Thoracic aorta (tissue), 2 donors: ENCODE data around the gene FIBP. TPM values are rescaled to one million over a fixed set of nuclear protein-coding genes. Genes with fewer than 3 reads are reported as not detected.
A peak's percentile ranks its signal among the peaks of the same experiment; 100 is the strongest.

Source experiments
- ATAC-seq: fragments of 150-250 bp; one replicate; pipeline ENCODE4 v1.8.0; 2017; ENCODE audit warnings: low read depth; ENCODE audit not compliant: insufficient number of reproducible peaks, low FRiP score
- DNase-seq: peaks from one replicate; pipeline ENCODE4 v3.0.0-alpha.2; 2020; ENCODE audit warnings: low spot score
- H3K27ac ChIP-seq, 2 donors: fragments of 200-600 bp; sonication (generic); 1 replicate in 1 of 2; 2 replicates in 1 of 2; pipeline ENCODE4 v1.5.1; 2016; ENCODE audit warnings: mild to moderate bottlenecking in 2 of 2, moderate library complexity in 2 of 2
- H3K27me3 ChIP-seq: fragments of 200-600 bp; sonication (generic); replicated peaks from 2 replicates; pipeline ENCODE4 v1.6.0; 2016; ENCODE audit warnings: mild to moderate bottlenecking; ENCODE audit not compliant: insufficient read depth
- H3K36me3 ChIP-seq: fragments of 200-600 bp; sonication (generic); one replicate; pipeline ENCODE4 v1.5.1; 2016
- H3K4me1 ChIP-seq, 2 donors: fragments of 200-600 bp; sonication (generic); 1 replicate in 1 of 2; 2 replicates in 1 of 2; pipeline versions ENCODE4 v1.5.1 to v1.6.0; 2016; ENCODE audit warnings: low read depth in 2 of 2, mild to moderate bottlenecking in 1 of 2; ENCODE audit not compliant: control insufficient read depth in 1 of 2
- H3K4me3 ChIP-seq: fragments of 200-600 bp; sonication (generic); 2 replicates; pipeline ENCODE4 v1.5.1; 2016; ENCODE audit warnings: mild to moderate bottlenecking
- H3K9me3 ChIP-seq: fragments of 200-600 bp; sonication (generic); 2 replicates; pipeline ENCODE4 v1.5.1; 2016
- CTCF ChIP-seq: fragments of 200-600 bp; sonication (generic); IDR thresholded peaks from one replicate; pipeline ENCODE4 v1.5.1; 2019; ENCODE audit warnings: antibody characterized with exemption
- total RNA-seq, 2 donors: library from RNA; depleted of rRNA; stranded (reverse); fragments of >200 nt; gene quantifications; one replicate each; pipeline versions ENCODE4 v1.1.0 to v1.2.3, GENCODE V29; 2016

FIBP gene
- total RNA-seq, 2 donors from 2014 or later: 50.4 to 111 TPM

GRCh38 chr11:65844231-65844872 lies 43.9 kb downstream of the FIBP start:
- TF ChIP-seq CTCF: no peak
- Histone ChIP-seq H3K4me1 (no peaks in the 10 kb centered on the region), H3K27ac (no peak overlapping the region), H3K36me3 (no peaks in the 10 kb centered on the region), H3K9me3 (no peaks in the 10 kb centered on the region), H3K4me3 (no peak overlapping the region), H3K27me3 (no peaks in the 10 kb centered on the region)
- ATAC-seq: no peak
- DNase-seq: no peak

GRCh38 chr11:65843811-65844210 lies 44.5 kb downstream of the FIBP start:
- Histone ChIP-seq H3K9me3 (no peaks in the 10 kb centered on the region), H3K27ac (no peak overlapping the region), H3K36me3 (no peaks in the 10 kb centered on the region), H3K4me1 (no peaks in the 10 kb centered on the region), H3K27me3 (no peaks in the 10 kb centered on the region), H3K4me3 (no peak overlapping the region)
- no peak for TF ChIP-seq CTCF
- ATAC-seq: no peak
- DNase-seq: no peak

GRCh38 chr11:65842144-65842543 lies 46.1 kb downstream of the FIBP start:
- TF ChIP-seq CTCF: no peak
- no peak overlapping the region for H3K27ac ChIP-seq

GRCh38 chr11:65834202-65834601 lies 54.1 kb downstream of the FIBP start:
- no peak for TF ChIP-seq CTCF
- Histone ChIP-seq H3K36me3 (no peaks in the 10 kb centered on the region), H3K27ac (no peak overlapping the region), H3K4me3 (peak overlapping the region; percentile 81), H3K9me3 (no peaks in the 10 kb centered on the region), H3K27me3 (no peaks in the 10 kb centered on the region), H3K4me1 (peaks cover 3 to 18% of the 10 kb centered on the region in 2 donors)
- ATAC-seq: no peak
- no peak for DNase-seq

More at GRCh38 chr11:65842144-65842543, 46.1 kb downstream of the FIBP start:
- no peak overlapping the region for H3K4me3 ChIP-seq
- no peaks in the 10 kb centered on the region for H3K9me3 ChIP-seq
- DNase-seq (no peak), ATAC-seq (no peak)
- H3K27me3 ChIP-seq: no peaks in the 10 kb centered on the region
- H3K4me1 ChIP-seq: no peaks in the 10 kb centered on the region
- H3K36me3 ChIP-seq: no peaks in the 10 kb centered on the region

Other genes starting within 250 kb of the FIBP start
- gene RELA, start 225.6 kb downstream of the FIBP start, total RNA-seq: 10 to 100 TPM; 81.5 to 84.4 TPM
- gene KAT5, start 176.2 kb downstream of the FIBP start, total RNA-seq: 10 to 100 TPM; 49.0 to 50.5 TPM
- 100 to 1,000 TPM; 138 to 185 TPM for gene RNASEH2C, start 167.7 kb downstream of the FIBP start, total RNA-seq
- 10 to 100 TPM; 26.3 to 38.4 TPM for gene AP5B1, start 107.5 kb downstream of the FIBP start, total RNA-seq
- under 1 TPM in 1 of 2 donors, not detected in 1; 0.27 TPM for gene OVOL1, start 101.4 kb downstream of the FIBP start, total RNA-seq
- under 1 TPM in 1 of 2 donors, not detected in 1; 0.81 TPM for gene SNX32, start 54.5 kb downstream of the FIBP start, total RNA-seq
- 100 to 1,000 TPM; 565 to 797 TPM for gene CFL1, start 30.3 kb downstream of the FIBP start, total RNA-seq
- gene MUS81, start 28.0 kb downstream of the FIBP start, total RNA-seq: 10 to 100 TPM; 51.8 to 62.8 TPM
- 100 to 1,000 TPM; 134 to 219 TPM for gene EFEMP2, start 15.7 kb downstream of the FIBP start, total RNA-seq
- 10 to 100 TPM in 1 of 2 donors, 1 to 10 TPM in 1; 1.6 to 13.7 TPM for gene CTSW, start 8.6 kb downstream of the FIBP start, total RNA-seq
- gene CCDC85B, start 2.2 kb upstream of the FIBP start, total RNA-seq: 100 to 1,000 TPM in 1 of 2 donors, 10 to 100 TPM in 1; 75.8 to 100 TPM
- gene FOSL1, start 11.9 kb upstream of the FIBP start, total RNA-seq: 100 to 1,000 TPM in 1 of 2 donors, 10 to 100 TPM in 1; 25.6 to 143 TPM
- 10 to 100 TPM; 16.3 to 27.9 TPM for gene C11orf68, start 30.6 kb upstream of the FIBP start, total RNA-seq
- gene DRAP1, start 31.0 kb upstream of the FIBP start, total RNA-seq: 10 to 100 TPM; 82.5 to 91.2 TPM
- not detected for gene TSGA10IP, start 57.0 kb upstream of the FIBP start, total RNA-seq
- 10 to 100 TPM; 32.5 to 38.0 TPM for gene SART1, start 73.3 kb upstream of the FIBP start, total RNA-seq
- 10 to 100 TPM; 20.6 to 43.5 TPM for gene EIF1AD, start 113.7 kb upstream of the FIBP start, total RNA-seq
- gene BANF1, start 114.0 kb upstream of the FIBP start, total RNA-seq: 10 to 100 TPM; 22.2 to 60.0 TPM
- gene CST6, start 123.5 kb upstream of the FIBP start, total RNA-seq: 10 to 100 TPM in 1 of 2 donors, 1 to 10 TPM in 1; 4.5 to 16.9 TPM
- gene CATSPER1, start 138.0 kb upstream of the FIBP start, total RNA-seq: not detected
- gene GAL3ST3, start 160.7 kb upstream of the FIBP start, total RNA-seq: 1 to 10 TPM in 1 of 2 donors, not detected in 1; 1.1 TPM
- 100 to 1,000 TPM; 142 TPM for gene SF3B2, start 163.9 kb upstream of the FIBP start, total RNA-seq
- gene PACS1, start 181.8 kb upstream of the FIBP start, total RNA-seq: 100 to 1,000 TPM in 1 of 2 donors, 10 to 100 TPM in 1; 82.9 to 112 TPM